ENCODE data around the gene MLANA.

Gene MLANA

DNA sequence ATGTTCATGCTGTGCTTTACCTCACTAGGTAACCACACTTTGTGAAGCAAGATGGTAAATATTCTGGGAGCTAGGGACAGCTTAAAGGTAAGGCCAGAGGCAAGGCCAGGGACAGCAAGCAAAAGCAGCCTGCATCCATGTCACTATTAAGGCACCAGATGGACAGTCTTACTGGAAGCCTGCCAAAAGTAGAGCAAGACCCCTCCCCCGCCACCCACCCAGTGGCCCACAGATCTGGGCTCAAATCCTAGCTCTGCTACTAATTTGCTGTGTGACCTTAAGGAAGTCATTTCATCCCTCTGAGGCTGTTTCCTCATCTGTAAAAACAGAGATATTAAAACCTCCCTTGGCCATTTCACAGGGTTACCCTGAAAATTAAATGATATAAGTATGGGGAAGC, 44.6 kb upstream of the MLANA start:
- DNase-seq (ENCODE audit: low read depth in 1 of 2, low spot score in 1 of 2) = no peak
- Histone ChIP-seq H3K4me3 (replicated peaks; ENCODE audit: insufficient read depth, low read length) (no peak overlapping the region), H3K27me3 (ENCODE audit: insufficient read depth, poor library complexity, severe bottlenecking) (no peaks in the 10 kb centered on the region), H3K27ac (replicated peaks) (no peak overlapping the region)
- no peak for TF ChIP-seq POLR2AphosphoS5 (IDR thresholded peaks at IDR 0.05; ENCODE audit: low read depth)
- TF ChIP-seq GABPA (IDR thresholded peaks at IDR 0.05; ENCODE audit: low read depth) = no peak
- no peak for TF ChIP-seq SPI1 (IDR thresholded peaks at IDR 0.05; ENCODE audit: borderline replicate concordance, low read depth)
- TF ChIP-seq, protein P1, sequence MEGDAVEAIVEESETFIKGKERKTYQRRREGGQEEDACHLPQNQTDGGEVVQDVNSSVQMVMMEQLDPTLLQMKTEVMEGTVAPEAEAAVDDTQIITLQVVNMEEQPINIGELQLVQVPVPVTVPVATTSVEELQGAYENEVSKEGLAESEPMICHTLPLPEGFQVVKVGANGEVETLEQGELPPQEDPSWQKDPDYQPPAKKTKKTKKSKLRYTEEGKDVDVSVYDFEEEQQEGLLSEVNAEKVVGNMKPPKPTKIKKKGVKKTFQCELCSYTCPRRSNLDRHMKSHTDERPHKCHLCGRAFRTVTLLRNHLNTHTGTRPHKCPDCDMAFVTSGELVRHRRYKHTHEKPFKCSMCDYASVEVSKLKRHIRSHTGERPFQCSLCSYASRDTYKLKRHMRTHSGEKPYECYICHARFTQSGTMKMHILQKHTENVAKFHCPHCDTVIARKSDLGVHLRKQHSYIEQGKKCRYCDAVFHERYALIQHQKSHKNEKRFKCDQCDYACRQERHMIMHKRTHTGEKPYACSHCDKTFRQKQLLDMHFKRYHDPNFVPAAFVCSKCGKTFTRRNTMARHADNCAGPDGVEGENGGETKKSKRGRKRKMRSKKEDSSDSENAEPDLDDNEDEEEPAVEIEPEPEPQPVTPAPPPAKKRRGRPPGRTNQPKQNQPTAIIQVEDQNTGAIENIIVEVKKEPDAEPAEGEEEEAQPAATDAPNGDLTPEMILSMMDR (IDR thresholded peaks at IDR 0.05; ENCODE audit: insufficient read depth, low read length) = no peak
- TF ChIP-seq, protein P2, sequence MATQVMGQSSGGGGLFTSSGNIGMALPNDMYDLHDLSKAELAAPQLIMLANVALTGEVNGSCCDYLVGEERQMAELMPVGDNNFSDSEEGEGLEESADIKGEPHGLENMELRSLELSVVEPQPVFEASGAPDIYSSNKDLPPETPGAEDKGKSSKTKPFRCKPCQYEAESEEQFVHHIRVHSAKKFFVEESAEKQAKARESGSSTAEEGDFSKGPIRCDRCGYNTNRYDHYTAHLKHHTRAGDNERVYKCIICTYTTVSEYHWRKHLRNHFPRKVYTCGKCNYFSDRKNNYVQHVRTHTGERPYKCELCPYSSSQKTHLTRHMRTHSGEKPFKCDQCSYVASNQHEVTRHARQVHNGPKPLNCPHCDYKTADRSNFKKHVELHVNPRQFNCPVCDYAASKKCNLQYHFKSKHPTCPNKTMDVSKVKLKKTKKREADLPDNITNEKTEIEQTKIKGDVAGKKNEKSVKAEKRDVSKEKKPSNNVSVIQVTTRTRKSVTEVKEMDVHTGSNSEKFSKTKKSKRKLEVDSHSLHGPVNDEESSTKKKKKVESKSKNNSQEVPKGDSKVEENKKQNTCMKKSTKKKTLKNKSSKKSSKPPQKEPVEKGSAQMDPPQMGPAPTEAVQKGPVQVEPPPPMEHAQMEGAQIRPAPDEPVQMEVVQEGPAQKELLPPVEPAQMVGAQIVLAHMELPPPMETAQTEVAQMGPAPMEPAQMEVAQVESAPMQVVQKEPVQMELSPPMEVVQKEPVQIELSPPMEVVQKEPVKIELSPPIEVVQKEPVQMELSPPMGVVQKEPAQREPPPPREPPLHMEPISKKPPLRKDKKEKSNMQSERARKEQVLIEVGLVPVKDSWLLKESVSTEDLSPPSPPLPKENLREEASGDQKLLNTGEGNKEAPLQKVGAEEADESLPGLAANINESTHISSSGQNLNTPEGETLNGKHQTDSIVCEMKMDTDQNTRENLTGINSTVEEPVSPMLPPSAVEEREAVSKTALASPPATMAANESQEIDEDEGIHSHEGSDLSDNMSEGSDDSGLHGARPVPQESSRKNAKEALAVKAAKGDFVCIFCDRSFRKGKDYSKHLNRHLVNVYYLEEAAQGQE (IDR thresholded peaks at IDR 0.05; ENCODE audit: insufficient replicate concordance, low read depth) = no peak

DNA sequence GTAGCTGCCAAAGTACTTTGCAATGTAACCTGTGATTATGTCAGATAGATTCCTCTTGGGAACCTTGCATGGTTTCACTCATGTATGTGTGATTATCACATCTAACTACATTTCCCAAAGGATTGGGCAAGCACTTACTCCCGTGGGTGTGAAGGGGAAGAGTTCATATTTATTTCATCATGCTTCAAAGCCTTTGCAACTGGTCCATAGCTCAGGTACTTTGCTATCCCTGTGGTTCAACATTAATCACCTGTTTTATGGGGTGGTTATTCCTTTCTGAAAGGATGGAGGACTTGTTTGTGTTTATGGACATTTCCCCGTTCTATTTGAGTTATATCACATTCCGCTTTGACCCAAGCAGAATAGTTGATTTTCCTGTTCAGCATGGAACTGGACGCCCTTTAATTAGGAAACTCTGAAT, 44.2 kb upstream of the MLANA start:
- Histone ChIP-seq H3K27ac (replicated peaks) (no peak overlapping the region), H3K27me3 (ENCODE audit: insufficient read depth, poor library complexity, severe bottlenecking) (no peaks in the 10 kb centered on the region), H3K4me3 (replicated peaks; ENCODE audit: insufficient read depth, low read length) (no peak overlapping the region)
- DNase-seq (ENCODE audit: low read depth in 1 of 2, low spot score in 1 of 2) = no peak
- TF ChIP-seq, protein P1 (IDR thresholded peaks at IDR 0.05; ENCODE audit: insufficient read depth, low read length) = no peak
- TF ChIP-seq POLR2AphosphoS5 (IDR thresholded peaks at IDR 0.05; ENCODE audit: low read depth) (no peak), GABPA (IDR thresholded peaks at IDR 0.05; ENCODE audit: low read depth) (no peak), SPI1 (IDR thresholded peaks at IDR 0.05; ENCODE audit: borderline replicate concordance, low read depth) (no peak)
- TF ChIP-seq, protein P2 (IDR thresholded peaks at IDR 0.05; ENCODE audit: insufficient replicate concordance, low read depth) = no peak

DNA sequence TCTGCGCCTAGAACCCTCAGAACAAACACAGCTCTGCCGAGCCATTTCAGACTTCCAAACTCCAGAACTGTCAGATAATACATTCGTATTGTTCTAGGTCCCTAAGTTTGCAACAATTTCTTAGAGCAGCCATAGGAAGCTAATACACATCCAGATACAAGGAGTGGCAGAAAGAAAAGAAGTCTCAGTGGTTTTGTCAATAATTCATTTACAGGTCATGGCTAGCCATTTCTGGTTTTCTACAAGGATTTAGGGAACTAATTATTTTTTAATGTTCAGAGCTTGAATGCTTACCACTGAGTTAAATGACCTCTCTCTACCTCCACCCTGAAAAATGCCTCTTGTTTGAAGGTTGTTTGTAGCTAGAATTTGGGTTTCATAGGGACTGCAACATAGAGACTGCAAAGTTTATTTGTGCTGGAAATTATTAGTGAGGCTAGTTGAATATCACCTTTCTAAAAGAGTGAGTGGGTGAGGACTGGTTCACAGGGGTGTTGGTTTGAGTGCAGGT, 42.3 kb upstream of the MLANA start:
- Histone ChIP-seq H3K4me3 (replicated peaks; ENCODE audit: insufficient read depth, low read length) (no peak overlapping the region), H3K27me3 (ENCODE audit: insufficient read depth, poor library complexity, severe bottlenecking) (no peaks in the 10 kb centered on the region), H3K27ac (replicated peaks) (no peak overlapping the region)
- TF ChIP-seq, protein P2 (IDR thresholded peaks at IDR 0.05; ENCODE audit: insufficient replicate concordance, low read depth) = no peak
- TF ChIP-seq POLR2AphosphoS5 (IDR thresholded peaks at IDR 0.05; ENCODE audit: low read depth) (no peak), SPI1 (IDR thresholded peaks at IDR 0.05; ENCODE audit: borderline replicate concordance, low read depth) (no peak), GABPA (IDR thresholded peaks at IDR 0.05; ENCODE audit: low read depth) (no peak)
- TF ChIP-seq, protein P1 (IDR thresholded peaks at IDR 0.05; ENCODE audit: insufficient read depth, low read length) = no peak
- DNase-seq (ENCODE audit: low read depth in 1 of 2, low spot score in 1 of 2) = no peak
